Suprapubic skin (tissue), 4 donors: Measurements from ENCODE around the gene TNFRSF8.

Source experiments
- POLR2A ChIP-seq, 2 donors: fragments of 450-650 bp; IDR thresholded peaks; one replicate each; pipeline ENCODE4 v1.6.1; 2017; ENCODE audit warnings: antibody characterized with exemption in 2 of 2, mild to moderate bottlenecking in 2 of 2, moderate library complexity in 2 of 2
- POLR2AphosphoS5 ChIP-seq, 3 donors: sonication (generic); formaldehyde crosslinking; IDR thresholded peaks; one replicate each; pipeline ENCODE4 v1.6.1; 2017; ENCODE audit warnings: antibody characterized with exemption in 3 of 3
- TF ChIP-seq, protein P1 (sequence below), 2 donors: fragments of 200-600 bp in 1 of 2; fragments of 450-650 bp in 1 of 2; sonication (generic) in 1 of 2; IDR thresholded peaks; one replicate each; pipeline ENCODE4 v1.5.1; 2016 to 2019; ENCODE audit warnings: antibody characterized with exemption in 2 of 2, mild to moderate bottlenecking in 1 of 2, moderate library complexity in 1 of 2

DNA sequence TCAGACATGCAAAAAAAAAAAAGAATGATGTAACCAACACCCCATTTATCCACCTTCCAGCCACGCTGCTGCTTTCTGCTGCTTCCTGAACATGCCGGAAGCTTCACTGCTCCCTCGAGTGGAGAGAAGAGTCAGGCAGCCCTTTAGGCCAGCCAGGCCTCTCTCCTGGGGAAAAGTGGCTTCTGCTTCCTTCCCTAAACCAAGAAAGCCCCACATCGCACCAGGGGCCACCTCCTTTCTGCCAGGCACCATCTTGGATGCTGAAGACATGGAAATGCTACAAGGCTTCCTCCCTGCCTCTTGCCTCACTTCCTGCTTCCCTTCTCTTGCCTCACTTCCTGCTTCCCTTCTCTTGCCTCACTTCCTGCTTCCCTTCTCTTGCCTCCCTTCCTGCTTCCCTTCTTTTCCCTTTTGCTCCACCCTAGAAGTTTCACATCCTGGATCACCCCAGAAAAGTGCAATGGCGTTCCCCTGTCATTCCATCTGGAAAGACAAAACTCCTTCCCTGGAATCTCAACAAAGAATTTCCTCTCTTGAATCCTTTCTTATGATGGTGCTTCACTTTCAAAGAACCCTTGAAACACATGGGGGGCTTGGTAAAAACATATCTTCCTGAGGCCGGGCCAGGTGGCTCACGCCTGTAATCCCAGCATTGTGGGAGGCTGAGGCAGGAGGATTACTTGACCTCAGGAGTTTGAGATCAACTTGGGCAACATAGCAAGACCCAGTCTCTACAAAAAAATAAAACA is 18.7 kb downstream of the TNFRSF8 start:
- TF ChIP-seq, protein P1, sequence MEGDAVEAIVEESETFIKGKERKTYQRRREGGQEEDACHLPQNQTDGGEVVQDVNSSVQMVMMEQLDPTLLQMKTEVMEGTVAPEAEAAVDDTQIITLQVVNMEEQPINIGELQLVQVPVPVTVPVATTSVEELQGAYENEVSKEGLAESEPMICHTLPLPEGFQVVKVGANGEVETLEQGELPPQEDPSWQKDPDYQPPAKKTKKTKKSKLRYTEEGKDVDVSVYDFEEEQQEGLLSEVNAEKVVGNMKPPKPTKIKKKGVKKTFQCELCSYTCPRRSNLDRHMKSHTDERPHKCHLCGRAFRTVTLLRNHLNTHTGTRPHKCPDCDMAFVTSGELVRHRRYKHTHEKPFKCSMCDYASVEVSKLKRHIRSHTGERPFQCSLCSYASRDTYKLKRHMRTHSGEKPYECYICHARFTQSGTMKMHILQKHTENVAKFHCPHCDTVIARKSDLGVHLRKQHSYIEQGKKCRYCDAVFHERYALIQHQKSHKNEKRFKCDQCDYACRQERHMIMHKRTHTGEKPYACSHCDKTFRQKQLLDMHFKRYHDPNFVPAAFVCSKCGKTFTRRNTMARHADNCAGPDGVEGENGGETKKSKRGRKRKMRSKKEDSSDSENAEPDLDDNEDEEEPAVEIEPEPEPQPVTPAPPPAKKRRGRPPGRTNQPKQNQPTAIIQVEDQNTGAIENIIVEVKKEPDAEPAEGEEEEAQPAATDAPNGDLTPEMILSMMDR (IDR thresholded peaks at IDR 0.05): no peak
- TF ChIP-seq POLR2A (IDR thresholded peaks at IDR 0.05) (no peak), POLR2AphosphoS5 (IDR thresholded peaks at IDR 0.05) (no peak)
